MM.1S (cell line): Measurements from ENCODE around the gene DDIT4.

Experiments
- EZH2 ChIP-seq: fragments of 300-600 bp; sonication (generic); optimal IDR thresholded peaks from 2 replicates; pipeline ENCODE3; 2017; ENCODE audit warnings: low read depth, mild to moderate bottlenecking, antibody characterized with exemption, low read length, mixed read lengths
- TF ChIP-seq, protein P1 (sequence below): fragments of 300-600 bp; sonication (generic); IDR thresholded peaks from 2 replicates; pipeline ENCODE4 v1.5.1; 2016; ENCODE audit warnings: antibody characterized with exemption, low read length, mixed read lengths

DNA sequence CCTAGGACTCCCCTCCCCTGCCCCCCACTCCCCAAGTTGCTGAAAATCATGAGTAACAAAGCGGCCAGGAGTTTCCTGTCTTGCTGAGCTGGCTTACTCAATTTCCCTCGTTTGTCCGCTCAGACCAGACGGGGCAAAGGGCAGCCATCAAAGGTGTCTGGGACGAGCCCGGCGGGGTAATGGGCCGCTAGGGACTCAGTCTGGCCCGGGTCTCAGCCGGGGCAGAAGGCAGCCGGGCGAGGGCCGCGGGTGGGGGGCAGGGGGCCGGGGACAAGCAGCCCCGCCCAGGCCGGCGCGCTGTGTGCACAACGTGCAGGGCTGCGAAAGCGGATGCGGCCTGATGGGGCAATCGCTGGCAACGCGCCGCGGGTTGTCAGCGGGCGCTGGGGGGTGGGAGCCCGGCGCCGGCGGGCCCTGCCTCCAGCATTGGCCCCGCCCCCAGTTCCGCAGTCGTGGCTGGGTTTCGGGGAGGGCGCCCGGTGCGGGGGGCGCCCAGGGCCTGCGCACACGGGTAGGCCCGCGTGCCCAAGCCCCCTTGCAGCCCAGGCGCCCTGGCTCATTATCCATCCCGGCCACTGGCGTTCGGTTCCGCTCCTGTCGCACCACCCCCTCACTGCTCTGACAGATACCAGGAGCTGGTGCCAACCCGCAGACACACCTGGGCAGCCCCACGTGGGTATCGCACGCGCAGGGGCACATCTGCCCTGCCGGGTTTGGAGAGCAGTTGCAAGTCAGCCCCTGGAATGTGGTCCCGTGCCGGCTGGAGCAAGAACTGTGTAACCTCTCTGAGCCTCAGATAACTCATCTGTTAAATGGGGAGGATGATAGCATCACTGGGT lies 45.9 kb downstream of the DDIT4 start:
- no peak for TF ChIP-seq EZH2
- TF ChIP-seq, protein P1, sequence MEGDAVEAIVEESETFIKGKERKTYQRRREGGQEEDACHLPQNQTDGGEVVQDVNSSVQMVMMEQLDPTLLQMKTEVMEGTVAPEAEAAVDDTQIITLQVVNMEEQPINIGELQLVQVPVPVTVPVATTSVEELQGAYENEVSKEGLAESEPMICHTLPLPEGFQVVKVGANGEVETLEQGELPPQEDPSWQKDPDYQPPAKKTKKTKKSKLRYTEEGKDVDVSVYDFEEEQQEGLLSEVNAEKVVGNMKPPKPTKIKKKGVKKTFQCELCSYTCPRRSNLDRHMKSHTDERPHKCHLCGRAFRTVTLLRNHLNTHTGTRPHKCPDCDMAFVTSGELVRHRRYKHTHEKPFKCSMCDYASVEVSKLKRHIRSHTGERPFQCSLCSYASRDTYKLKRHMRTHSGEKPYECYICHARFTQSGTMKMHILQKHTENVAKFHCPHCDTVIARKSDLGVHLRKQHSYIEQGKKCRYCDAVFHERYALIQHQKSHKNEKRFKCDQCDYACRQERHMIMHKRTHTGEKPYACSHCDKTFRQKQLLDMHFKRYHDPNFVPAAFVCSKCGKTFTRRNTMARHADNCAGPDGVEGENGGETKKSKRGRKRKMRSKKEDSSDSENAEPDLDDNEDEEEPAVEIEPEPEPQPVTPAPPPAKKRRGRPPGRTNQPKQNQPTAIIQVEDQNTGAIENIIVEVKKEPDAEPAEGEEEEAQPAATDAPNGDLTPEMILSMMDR = no peak
